Esophagus squamous epithelium (tissue), 4 donors: ENCODE measurements around the gene DSCAML1.

Source experiments
- POLR2A ChIP-seq, 4 donors: fragments of 450-650 bp; IDR thresholded peaks; one replicate each; pipeline ENCODE4 v1.6.1; 2017; ENCODE audit warnings: antibody characterized with exemption in 4 of 4, mild to moderate bottlenecking in 4 of 4, moderate library complexity in 3 of 4
- TF ChIP-seq, protein P1 (sequence below), 6 experiments: fragments of 450-650 bp in 4 of 6; fragments of 200-600 bp in 2 of 6; sonication (generic) in 2 of 6; IDR thresholded peaks; one replicate each; pipeline ENCODE4 v1.5.1; 2016 to 2019; ENCODE audit warnings: antibody characterized with exemption in 6 of 6, mild to moderate bottlenecking in 4 of 6, moderate library complexity in 4 of 6

- TF ChIP-seq, protein P1, sequence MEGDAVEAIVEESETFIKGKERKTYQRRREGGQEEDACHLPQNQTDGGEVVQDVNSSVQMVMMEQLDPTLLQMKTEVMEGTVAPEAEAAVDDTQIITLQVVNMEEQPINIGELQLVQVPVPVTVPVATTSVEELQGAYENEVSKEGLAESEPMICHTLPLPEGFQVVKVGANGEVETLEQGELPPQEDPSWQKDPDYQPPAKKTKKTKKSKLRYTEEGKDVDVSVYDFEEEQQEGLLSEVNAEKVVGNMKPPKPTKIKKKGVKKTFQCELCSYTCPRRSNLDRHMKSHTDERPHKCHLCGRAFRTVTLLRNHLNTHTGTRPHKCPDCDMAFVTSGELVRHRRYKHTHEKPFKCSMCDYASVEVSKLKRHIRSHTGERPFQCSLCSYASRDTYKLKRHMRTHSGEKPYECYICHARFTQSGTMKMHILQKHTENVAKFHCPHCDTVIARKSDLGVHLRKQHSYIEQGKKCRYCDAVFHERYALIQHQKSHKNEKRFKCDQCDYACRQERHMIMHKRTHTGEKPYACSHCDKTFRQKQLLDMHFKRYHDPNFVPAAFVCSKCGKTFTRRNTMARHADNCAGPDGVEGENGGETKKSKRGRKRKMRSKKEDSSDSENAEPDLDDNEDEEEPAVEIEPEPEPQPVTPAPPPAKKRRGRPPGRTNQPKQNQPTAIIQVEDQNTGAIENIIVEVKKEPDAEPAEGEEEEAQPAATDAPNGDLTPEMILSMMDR (IDR thresholded peaks at IDR 0.05) = no peak
- TF ChIP-seq POLR2A (IDR thresholded peaks at IDR 0.05) = no peak
These were observed 411.1 kb downstream of the DSCAML1 start for GRCh38 chr11:117385906-117386305.
